NB4 (cell line): ENCODE data around the gene AOC3.
"Not testable (repeated sequence)": the region's sequence is repeated elsewhere in the genome, so short reads cannot be mapped to it uniquely, and the experiment has no call there.

Source experiments
- CTCF ChIP-seq: IDR thresholded peaks from one replicate; pipeline ENCODE4 v1.5.1; 2012; ENCODE audit warnings: low read depth, low read length
- MAX ChIP-seq: IDR thresholded peaks from 2 replicates; pipeline ENCODE4 v1.6.1; 2011; ENCODE audit warnings: low read depth, low read length

- TF ChIP-seq CTCF, MAX: not testable (repeated sequence)
These were observed 30.7 kb downstream of the AOC3 start for GRCh38 chr17:42881706-42882105.
